Fibroblast of skin of scalp (primary cell): ENCODE results near the gene ZNF618.
"Not testable (repeated sequence)": the region's sequence is repeated elsewhere in the genome, so short reads cannot be mapped to it uniquely, and the experiment has no call there.

Experiments used
- DNase-seq: peaks from one replicate; pipeline ENCODE4 v3.0.0-alpha.2; 2013

Gene ZNF618

GRCh38 chr9:113989714-113990569, 113.8 kb downstream of the ZNF618 start:
- no peak for DNase-seq

GRCh38 chr9:113990570-113990907, 114.4 kb downstream of the ZNF618 start:
- DNase-seq, result no peak

- no peak for DNase-seq
These were observed 114.9 kb downstream of the ZNF618 start for GRCh38 chr9:113990975-113991471.

- no peak for DNase-seq
These were observed 115.6 kb downstream of the ZNF618 start for GRCh38 chr9:113991714-113992113.

GRCh38 chr9:113992276-113992951, 116.3 kb downstream of the ZNF618 start:
- no peak for DNase-seq

GRCh38 chr9:113992994-113993393, 116.9 kb downstream of the ZNF618 start:
- DNase-seq, result no peak

- DNase-seq, result peak; percentile 15
These were observed 117.9 kb downstream of the ZNF618 start for GRCh38 chr9:113993838-113994540.

- no peak for DNase-seq
These were observed 119.3 kb downstream of the ZNF618 start for GRCh38 chr9:113995401-113995800.

- no peak for DNase-seq
These were observed 119.9 kb downstream of the ZNF618 start for GRCh38 chr9:113995963-113996362.

- no peak for DNase-seq
These were observed 120.5 kb downstream of the ZNF618 start for GRCh38 chr9:113996531-113997001.

GRCh38 chr9:113997064-113997463, 121.0 kb downstream of the ZNF618 start:
- DNase-seq, result not testable (repeated sequence)

- DNase-seq, result no peak
These were observed 121.5 kb downstream of the ZNF618 start for GRCh38 chr9:113997610-113998009.

GRCh38 chr9:113998114-113998513, 122.0 kb downstream of the ZNF618 start:
- DNase-seq, result no peak

GRCh38 chr9:113998525-113999255, 122.6 kb downstream of the ZNF618 start:
- DNase-seq, result peak; percentile 41

GRCh38 chr9:113999256-114000062, 123.3 kb downstream of the ZNF618 start:
- no peak for DNase-seq

GRCh38 chr9:114000063-114000454, 124.0 kb downstream of the ZNF618 start:
- no peak for DNase-seq

GRCh38 chr9:114000671-114001409, 124.7 kb downstream of the ZNF618 start:
- DNase-seq, result peak; percentile 18

- no peak for DNase-seq
These were observed 125.2 kb downstream of the ZNF618 start for GRCh38 chr9:114001410-114001685.

GRCh38 chr9:114001794-114002261, 125.7 kb downstream of the ZNF618 start:
- DNase-seq, result no peak

GRCh38 chr9:114002271-114002985, 126.3 kb downstream of the ZNF618 start:
- no peak for DNase-seq
